NCI-H1436 (cell line): Measurements from ENCODE around the gene COL23A1.

ENCODE experiments used
- DNase-seq: peaks from one replicate; lab custom pipeline; 2025; lab: John Stamatoyannopoulos, UW

COL23A1 gene

GRCh38 chr5:178434851-178435250, 155.3 kb downstream of the COL23A1 start:
- DNase-seq = no peak

GRCh38 chr5:178434016-178434761, 156.0 kb downstream of the COL23A1 start:
- DNase-seq = no peak

GRCh38 chr5:178433273-178433775, 156.9 kb downstream of the COL23A1 start:
- no peak for DNase-seq

- DNase-seq = no peak
These were observed 157.5 kb downstream of the COL23A1 start for GRCh38 chr5:178432421-178433272.

- no peak for DNase-seq
These were observed 158.4 kb downstream of the COL23A1 start for GRCh38 chr5:178431782-178432165.

GRCh38 chr5:178431063-178431781, 159.0 kb downstream of the COL23A1 start:
- DNase-seq = no peak

- DNase-seq = no peak
These were observed 159.8 kb downstream of the COL23A1 start for GRCh38 chr5:178430186-178431062.

GRCh38 chr5:178429491-178430185, 160.6 kb downstream of the COL23A1 start:
- DNase-seq = no peak

- DNase-seq = no peak
These were observed 161.1 kb downstream of the COL23A1 start for GRCh38 chr5:178429156-178429468.

- DNase-seq = no peak
These were observed 161.6 kb downstream of the COL23A1 start for GRCh38 chr5:178428341-178429155.

- DNase-seq = no peak
These were observed 162.5 kb downstream of the COL23A1 start for GRCh38 chr5:178427576-178428197.

- DNase-seq = no peak
These were observed 163.7 kb downstream of the COL23A1 start for GRCh38 chr5:178426326-178427130.

- no peak for DNase-seq
These were observed 164.5 kb downstream of the COL23A1 start for GRCh38 chr5:178425621-178426068.

GRCh38 chr5:178424810-178425177, 165.4 kb downstream of the COL23A1 start:
- no peak for DNase-seq

- no peak for DNase-seq
These were observed 166.0 kb downstream of the COL23A1 start for GRCh38 chr5:178423901-178424809.

GRCh38 chr5:178423431-178423830, 166.8 kb downstream of the COL23A1 start:
- DNase-seq = no peak

- no peak for DNase-seq
These were observed 167.8 kb downstream of the COL23A1 start for GRCh38 chr5:178422400-178422775.
